Kidney capillary endothelial cell (primary cell): ENCODE results near the gene ADCY3.

Experiments used
- DNase-seq: peaks from one replicate; pipeline ENCODE4 v3.0.0-alpha.2; 2018; ENCODE audit warnings: low spot score

The ADCY3 gene

DNA sequence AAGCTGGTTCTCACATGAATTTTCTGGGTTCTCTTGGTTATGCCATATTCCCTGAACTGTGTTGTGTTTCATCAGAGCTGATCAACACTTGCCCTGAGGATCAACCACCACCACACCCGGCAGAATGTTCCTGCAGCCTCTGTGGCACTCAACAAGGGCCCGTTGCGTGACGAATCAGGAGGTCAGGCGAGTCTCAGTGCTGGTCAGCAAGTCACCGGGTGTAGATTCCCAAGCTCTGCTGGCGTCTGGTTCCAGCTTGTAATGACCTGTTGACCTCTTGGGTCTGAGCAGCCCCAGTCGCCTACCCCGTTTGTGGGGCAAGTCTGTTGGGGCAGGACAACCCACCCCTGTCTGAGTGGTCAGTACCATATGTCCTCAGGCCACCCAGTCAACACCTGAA is 46.0 kb downstream of the ADCY3 start:
- DNase-seq: no peak

GRCh38 chr2:24873619-24874018 is 46.4 kb downstream of the ADCY3 start:
- DNase-seq: no peak

DNA sequence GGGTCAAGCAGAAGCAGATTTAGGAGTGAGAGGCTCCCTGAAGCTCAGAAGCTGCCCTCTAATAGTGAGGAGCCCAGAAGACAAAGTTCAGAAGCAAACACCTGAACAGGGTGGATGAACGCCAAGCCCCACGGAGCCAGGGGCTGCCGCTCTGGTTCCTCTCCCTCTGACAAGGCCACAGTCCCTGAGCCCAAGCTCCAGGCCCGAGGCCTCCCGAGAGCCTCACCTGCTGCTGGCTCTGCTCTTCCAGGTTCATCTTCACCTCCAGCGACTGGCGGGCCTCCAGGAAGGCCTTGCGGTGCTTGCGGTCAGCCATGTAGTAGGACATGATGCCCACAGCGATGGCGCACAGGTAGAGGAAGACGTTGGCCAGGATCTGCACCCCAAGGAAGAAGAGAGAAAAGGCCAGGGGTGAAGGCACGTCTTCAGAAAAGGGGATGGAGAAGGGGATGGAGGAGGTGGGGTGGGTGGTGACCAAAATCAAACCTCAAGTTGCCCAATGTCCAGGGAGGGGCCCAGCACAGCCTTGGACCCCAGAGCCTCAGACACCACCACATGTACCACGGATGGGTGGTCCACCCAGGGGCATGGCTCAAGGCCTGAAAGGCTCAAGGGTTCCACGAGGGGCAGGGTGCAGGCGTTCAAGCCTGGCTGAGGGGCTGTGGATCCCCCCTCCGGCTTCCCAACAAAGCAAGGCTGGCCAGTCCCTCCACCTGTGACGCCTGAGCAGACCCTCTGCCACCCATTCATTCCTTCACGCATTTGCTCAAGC is 47.5 kb downstream of the ADCY3 start:
- DNase-seq: no peak

- DNase-seq: no peak
These were observed 48.1 kb downstream of the ADCY3 start for GRCh38 chr2:24871852-24872333.

- DNase-seq: no peak
These were observed 48.9 kb downstream of the ADCY3 start for GRCh38 chr2:24870891-24871705.

- DNase-seq: no peak
These were observed 49.6 kb downstream of the ADCY3 start for GRCh38 chr2:24870440-24870839.

GRCh38 chr2:24866946-24867345 is 53.1 kb downstream of the ADCY3 start:
- DNase-seq: no peak

GRCh38 chr2:24863641-24864040 is 56.4 kb downstream of the ADCY3 start:
- DNase-seq: no peak

DNA sequence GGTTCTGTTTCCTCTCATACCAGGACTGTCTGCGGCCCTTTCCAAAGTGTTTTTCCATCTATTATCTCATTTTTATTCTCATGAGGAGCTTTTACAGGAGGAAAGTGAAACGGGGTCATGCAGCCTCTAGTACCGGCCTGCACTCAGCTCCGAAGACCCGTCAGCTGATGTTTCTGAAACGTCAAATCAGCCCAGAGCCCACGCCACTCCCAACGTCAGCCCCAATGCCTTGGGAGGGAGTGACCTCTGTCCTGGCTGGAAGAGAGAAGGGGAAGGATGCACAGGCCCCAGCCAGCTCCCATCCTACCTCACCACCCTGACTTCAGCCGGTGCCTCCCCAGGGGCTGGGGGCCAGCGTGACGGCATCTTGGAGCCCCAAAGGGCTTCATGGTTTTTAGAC is 58.5 kb downstream of the ADCY3 start:
- DNase-seq: no peak

DNA sequence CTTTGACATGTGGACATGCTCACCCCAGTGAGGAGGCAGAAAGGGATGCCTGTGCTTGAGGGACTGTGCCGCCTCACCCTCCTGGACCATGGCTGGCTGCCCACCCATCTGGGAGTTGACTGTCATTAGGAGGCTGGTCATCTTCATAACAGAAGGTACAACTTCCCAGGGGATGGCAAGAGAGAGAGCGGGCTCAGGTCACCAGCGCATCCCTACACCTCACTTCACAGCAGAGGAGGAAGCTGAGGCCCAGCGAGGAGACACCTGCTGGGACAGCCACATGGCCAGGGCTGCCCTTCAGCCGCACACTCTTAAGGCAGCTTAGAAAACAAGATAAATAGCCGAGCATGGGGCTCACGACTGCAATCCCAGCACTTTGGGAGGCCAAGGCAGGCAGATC is 59.4 kb downstream of the ADCY3 start:
- DNase-seq: no peak

- no peak for DNase-seq
These were observed 60.0 kb downstream of the ADCY3 start for GRCh38 chr2:24859968-24860600.

DNA sequence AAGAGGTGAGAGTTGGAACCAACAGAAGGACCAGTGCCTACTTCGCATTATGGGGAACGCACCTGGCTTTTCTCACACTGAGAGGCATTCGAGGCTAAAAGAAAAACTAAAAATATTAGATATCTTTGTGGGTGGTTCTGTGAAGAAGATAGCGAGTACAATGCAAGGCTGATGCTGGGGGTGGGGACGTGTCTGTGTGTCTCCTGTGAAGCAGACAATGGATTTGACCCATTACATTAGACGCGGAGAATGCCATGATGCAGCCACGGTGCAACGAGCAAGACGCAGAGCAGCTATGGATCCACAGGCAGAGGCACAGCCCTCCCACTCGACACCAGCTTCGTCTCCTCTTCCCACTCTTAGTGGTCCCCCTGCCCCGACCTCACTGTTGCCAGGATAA is 61.0 kb downstream of the ADCY3 start:
- DNase-seq: no peak

DNA sequence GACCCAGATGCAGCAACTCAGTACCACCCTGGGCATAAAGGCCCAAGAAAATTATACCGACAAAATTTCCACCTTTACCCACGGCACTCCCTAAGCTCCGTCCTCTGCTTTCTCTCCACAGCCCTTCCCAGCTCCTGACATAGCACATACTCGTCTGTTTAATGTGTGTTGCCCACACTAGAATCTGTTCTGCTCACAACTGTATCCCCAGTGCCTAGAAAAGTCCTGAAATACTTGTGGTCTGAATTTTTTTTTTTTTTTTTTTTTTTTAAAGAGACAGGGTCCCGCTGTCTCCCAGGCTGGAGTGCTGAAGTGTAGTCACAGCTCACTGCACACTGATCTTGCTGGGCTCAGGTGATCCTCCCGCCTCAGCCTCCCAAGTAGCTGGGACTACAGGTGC is 62.3 kb downstream of the ADCY3 start:
- DNase-seq: no peak

- DNase-seq: no peak
These were observed 63.2 kb downstream of the ADCY3 start for GRCh38 chr2:24856791-24857211.

GRCh38 chr2:24855726-24856125 is 64.3 kb downstream of the ADCY3 start:
- DNase-seq: no peak

GRCh38 chr2:24855022-24855622 is 64.9 kb downstream of the ADCY3 start:
- no peak for DNase-seq

- no peak for DNase-seq
These were observed 66.0 kb downstream of the ADCY3 start for GRCh38 chr2:24853996-24854395.

- DNase-seq: no peak
These were observed 67.0 kb downstream of the ADCY3 start for GRCh38 chr2:24853046-24853445.

DNA sequence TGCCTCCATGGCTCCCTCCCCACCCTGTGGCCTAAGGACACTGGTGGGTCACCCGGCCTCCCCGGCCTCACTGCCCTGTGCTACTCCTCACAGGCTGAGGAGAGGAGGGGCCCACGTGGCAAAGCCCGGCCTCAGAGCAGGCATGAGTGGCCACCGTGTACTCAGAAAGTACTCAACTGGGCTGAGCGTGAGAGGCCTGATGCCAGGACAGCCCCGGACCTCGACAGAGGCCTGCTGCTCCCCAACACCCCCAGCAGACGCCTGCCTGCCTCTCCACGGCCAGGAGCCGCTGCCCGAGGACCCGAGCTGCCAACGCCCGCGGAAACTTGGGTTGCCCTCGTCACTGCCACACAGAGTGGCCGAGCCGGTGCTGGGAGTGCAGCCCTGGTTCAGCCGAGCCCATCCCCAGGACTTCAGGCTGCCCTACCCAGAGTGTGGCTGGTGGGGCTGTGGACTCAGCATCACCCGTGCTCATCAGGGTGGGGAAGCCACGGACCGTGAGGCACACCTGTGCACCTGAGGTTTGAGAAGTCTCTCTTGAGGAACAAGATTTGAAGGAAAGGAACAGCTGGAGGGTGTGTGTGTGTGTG is 67.5 kb downstream of the ADCY3 start:
- DNase-seq: no peak

DNA sequence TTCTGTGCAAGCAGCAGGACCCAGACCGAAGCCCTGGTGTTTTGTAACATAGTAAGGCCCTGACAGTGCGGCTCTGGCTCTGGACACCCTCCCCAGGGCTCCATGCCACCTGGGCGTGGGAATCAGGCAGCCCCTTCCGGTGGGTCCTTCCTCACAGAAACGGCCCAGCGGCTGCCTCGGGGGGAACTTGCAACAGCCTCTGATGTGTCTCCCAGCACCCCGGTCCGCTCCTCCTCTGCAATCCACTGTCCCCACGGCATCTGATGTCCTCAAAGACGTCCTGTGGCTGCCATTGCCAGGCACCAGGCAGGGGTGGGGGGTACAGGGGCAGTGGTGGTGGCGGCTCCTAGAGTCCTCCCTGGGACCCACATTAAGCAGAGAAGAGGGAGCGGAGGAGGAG is 68.0 kb downstream of the ADCY3 start:
- no peak for DNase-seq

DNA sequence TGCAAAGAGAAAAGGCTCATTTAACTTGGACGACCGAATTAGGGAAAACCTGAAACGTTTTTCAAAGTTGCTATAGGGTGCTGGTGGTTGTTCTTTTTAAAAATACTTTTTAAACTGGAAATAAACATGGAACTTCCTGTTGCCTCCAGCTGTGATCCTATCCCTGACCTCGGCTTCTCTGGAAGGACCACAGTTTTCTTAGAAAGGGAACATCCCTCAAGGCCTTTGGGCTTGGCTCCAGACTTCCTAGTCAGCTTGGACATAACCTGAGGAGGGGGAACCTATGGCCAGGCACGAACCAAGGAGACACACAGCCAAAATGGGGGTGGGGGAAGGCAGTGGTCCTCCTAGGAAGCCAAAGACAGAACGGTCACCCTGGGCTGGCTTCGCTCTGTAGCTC is 69.1 kb downstream of the ADCY3 start:
- no peak for DNase-seq

- DNase-seq: no peak
These were observed 74.3 kb downstream of the ADCY3 start for GRCh38 chr2:24845691-24846090.
